Measurements from ENCODE around the gene ZNF311.

Gene ZNF311

GRCh38 chr6:29021434-29021833 lies 16.3 kb upstream of the ZNF311 start:
- no peak for TF ChIP-seq CTCF (IDR thresholded peaks at IDR 0.05; ENCODE audit: insufficient read depth, low read depth, low read length, missing control alignments)
- H3K4me3 ChIP-seq (ENCODE audit: low read length) = no peak overlapping the region
- DNase-seq (ENCODE audit: low read depth) = no peak

- no peak overlapping the region for H3K4me3 ChIP-seq (ENCODE audit: low read length)
- no peak for DNase-seq (ENCODE audit: low read depth)
- no peak for TF ChIP-seq CTCF (IDR thresholded peaks at IDR 0.05; ENCODE audit: insufficient read depth, low read depth, low read length, missing control alignments)
Observed at GRCh38 chr6:29019629-29020028, 14.5 kb upstream of the ZNF311 start.

- no peak for DNase-seq (ENCODE audit: low read depth)
- TF ChIP-seq CTCF (IDR thresholded peaks at IDR 0.05; ENCODE audit: insufficient read depth, low read depth, low read length, missing control alignments) = no peak
- no peak overlapping the region for H3K4me3 ChIP-seq (ENCODE audit: low read length)
Observed at GRCh38 chr6:29017428-29017802, 12.3 kb upstream of the ZNF311 start.

- DNase-seq (ENCODE audit: low read depth) = peak; percentile 85
- TF ChIP-seq CTCF (IDR thresholded peaks at IDR 0.05; ENCODE audit: insufficient read depth, low read depth, low read length, missing control alignments) = peak; percentile 84
- H3K4me3 ChIP-seq (ENCODE audit: low read length) = peak overlapping the region; percentile 69
Observed at GRCh38 chr6:29016559-29017427, 11.7 kb upstream of the ZNF311 start.

- no peak for TF ChIP-seq CTCF (IDR thresholded peaks at IDR 0.05; ENCODE audit: insufficient read depth, low read depth, low read length, missing control alignments)
- H3K4me3 ChIP-seq (ENCODE audit: low read length) = peak overlapping the region; percentile 14
- no peak for DNase-seq (ENCODE audit: low read depth)
Observed at GRCh38 chr6:29014729-29015608, 9.9 kb upstream of the ZNF311 start.

GRCh38 chr6:29011276-29011734 lies 6.2 kb upstream of the ZNF311 start:
- peak; percentile 51 for DNase-seq (ENCODE audit: low read depth)
- TF ChIP-seq CTCF (IDR thresholded peaks at IDR 0.05; ENCODE audit: insufficient read depth, low read depth, low read length, missing control alignments) = no peak
- H3K4me3 ChIP-seq (ENCODE audit: low read length) = peak overlapping the region; percentile 54
